Breast epithelium (tissue), 4 donors: Measurements from ENCODE around the gene CCDC88C. TPM values are rescaled to one million over a fixed set of nuclear protein-coding genes. Genes with fewer than 3 reads are reported as not detected.
A peak's percentile ranks its signal among the peaks of the same experiment; 100 is the strongest.
"Not testable (repeated sequence)": the region's sequence is repeated elsewhere in the genome, so short reads cannot be mapped to it uniquely, and the experiment has no call there.

Source experiments
- DNase-seq, 2 donors: peaks; one replicate each; pipeline ENCODE4 v3.0.0-alpha.2; 2019; ENCODE audit warnings: low spot score in 2 of 2
- H3K27ac ChIP-seq, 2 donors: fragments of 200-600 bp; sonication (generic) in 1 of 2; one replicate each; pipeline ENCODE4 v1.5.1; 2016 to 2019; ENCODE audit warnings: mild to moderate bottlenecking in 1 of 2
- H3K27me3 ChIP-seq, 2 donors: fragments of 200-600 bp; sonication (generic) in 1 of 2; one replicate each; pipeline versions ENCODE4 v1.5.1 to v1.6.0; 2017 to 2019; ENCODE audit warnings: control low read depth in 1 of 2, mild to moderate bottlenecking in 1 of 2
- H3K36me3 ChIP-seq: fragments of 200-600 bp; one replicate; pipeline ENCODE4 v1.5.1; 2019
- H3K4me1 ChIP-seq, 2 donors: fragments of 200-600 bp; sonication (generic); one replicate each; pipeline ENCODE4 v1.5.1; 2016 to 2019; ENCODE audit warnings: control low read depth in 1 of 2
- H3K4me3 ChIP-seq, 3 donors: fragments of 200-600 bp; sonication (generic); 1 replicate in 2 of 3; 2 replicates in 1 of 3; pipeline ENCODE4 v1.5.1; 2016 to 2019; ENCODE audit warnings: mild to moderate bottlenecking in 3 of 3, moderate library complexity in 2 of 3
- H3K9me3 ChIP-seq, 2 donors: fragments of 200-600 bp; sonication (generic) in 1 of 2; one replicate each; pipeline ENCODE4 v1.5.1; 2016 to 2019; ENCODE audit warnings: control low read depth in 1 of 2
- CTCF ChIP-seq, 3 donors: fragments of 450-650 bp; IDR thresholded peaks; one replicate each; pipeline ENCODE4 v1.5.1; 2016 to 2017; ENCODE audit warnings: antibody characterized with exemption in 3 of 3, mild to moderate bottlenecking in 3 of 3, moderate library complexity in 3 of 3
- POLR2A ChIP-seq: fragments of 450-650 bp; IDR thresholded peaks from one replicate; pipeline ENCODE4 v1.6.1; 2016; ENCODE audit warnings: antibody characterized with exemption, mild to moderate bottlenecking, moderate library complexity
- POLR2AphosphoS5 ChIP-seq, 3 donors: sonication (generic); formaldehyde crosslinking; IDR thresholded peaks; one replicate each; pipeline ENCODE4 v1.6.1; 2017; ENCODE audit warnings: antibody characterized with exemption in 3 of 3
- intact Hi-C: fragments of 100-400 bp; cut with DNase I; formaldehyde crosslinking; loops from one replicate; pipeline ENCODE4 v1.15.1; 2023; ENCODE audit warnings: low total_unique reads
- total RNA-seq, 3 donors: library from RNA; depleted of rRNA; stranded (reverse); fragments of >200 nt; gene quantifications; one replicate each; pipeline ENCODE4 v1.1.0, GENCODE V29; 2016

The CCDC88C gene
- total RNA-seq, 3 donors from 2014 or later: 5.8 to 25.9 (median 19.3) TPM

- DNase-seq: no peak
- H3K27me3 ChIP-seq: no peaks in the 10 kb centered on the region
- no peaks in the 10 kb centered on the region for H3K9me3 ChIP-seq
- no peaks in the 10 kb centered on the region for H3K4me1 ChIP-seq
- TF ChIP-seq POLR2A: no peak
- no peak for TF ChIP-seq POLR2AphosphoS5 (IDR thresholded peaks at IDR 0.05)
- TF ChIP-seq CTCF (IDR thresholded peaks at IDR 0.05): no peak
- intact Hi-C loops: no loop called here
- H3K27ac ChIP-seq: no peak overlapping the region
- no peaks in the 10 kb centered on the region for H3K36me3 ChIP-seq
- no peak overlapping the region for H3K4me3 ChIP-seq
Measured at GRCh38 chr14:91270188-91270587, 147.4 kb downstream of the CCDC88C start.

DNA sequence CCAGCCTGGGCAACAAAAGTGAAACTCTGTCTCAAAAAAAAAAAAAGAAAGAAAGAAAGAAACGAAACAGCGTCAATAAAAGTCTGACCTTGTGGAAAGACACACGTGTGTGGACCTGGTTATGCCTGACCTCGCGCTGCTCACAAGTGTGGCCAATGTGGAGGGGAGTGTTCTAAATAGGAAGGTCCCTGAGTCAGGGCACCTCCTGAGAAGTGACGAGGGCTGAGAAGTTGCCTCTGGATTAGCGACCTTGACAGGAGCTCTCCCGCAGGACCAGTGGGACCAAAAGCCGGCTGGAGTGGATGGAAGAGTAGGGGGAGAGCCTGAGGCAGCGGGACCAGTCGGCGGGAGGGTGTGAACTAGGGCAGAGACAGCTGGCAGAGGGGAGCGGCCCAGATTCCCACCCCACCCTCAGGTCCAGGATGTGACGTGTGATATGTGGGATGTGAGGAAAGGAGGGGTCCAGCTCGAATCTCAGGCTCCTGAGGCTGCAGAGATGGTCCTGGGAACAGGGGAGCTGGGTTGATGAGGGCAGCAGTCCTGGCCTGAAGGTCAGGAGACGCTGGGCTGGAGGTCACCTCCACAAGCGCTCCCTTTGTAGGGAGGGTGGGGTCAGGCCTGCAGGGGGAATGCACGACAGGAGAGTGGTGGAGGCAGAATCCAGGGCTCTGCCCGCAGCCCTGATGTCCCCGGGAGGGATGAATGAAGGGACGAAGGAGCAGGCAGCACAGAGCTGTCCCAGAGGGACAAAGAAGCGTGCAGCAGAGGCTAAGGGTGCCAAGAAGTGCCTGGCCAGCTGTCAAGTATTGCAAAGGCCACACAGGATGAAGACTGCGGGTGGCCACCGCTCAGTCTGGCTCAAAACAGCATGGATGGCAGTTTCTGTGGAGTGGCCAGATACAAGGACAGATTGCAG is 148.3 kb downstream of the CCDC88C start:
- H3K36me3 ChIP-seq: no peaks in the 10 kb centered on the region
- TF ChIP-seq POLR2AphosphoS5 (IDR thresholded peaks at IDR 0.05) (no peak), CTCF (IDR thresholded peaks at IDR 0.05) (no peak), POLR2A (no peak)
- intact Hi-C loops: no loop called here
- no peaks in the 10 kb centered on the region for H3K4me1 ChIP-seq
- H3K27me3 ChIP-seq: peaks cover 0 to 2% of the 10 kb centered on the region in 2 donors
- peak overlapping the region in 2 of 3 donors; percentile 28 to 54 for H3K4me3 ChIP-seq
- no peak for DNase-seq
- H3K27ac ChIP-seq: peak overlapping the region in 1 of 2 donors; percentile 32
- no peaks in the 10 kb centered on the region for H3K9me3 ChIP-seq

DNA sequence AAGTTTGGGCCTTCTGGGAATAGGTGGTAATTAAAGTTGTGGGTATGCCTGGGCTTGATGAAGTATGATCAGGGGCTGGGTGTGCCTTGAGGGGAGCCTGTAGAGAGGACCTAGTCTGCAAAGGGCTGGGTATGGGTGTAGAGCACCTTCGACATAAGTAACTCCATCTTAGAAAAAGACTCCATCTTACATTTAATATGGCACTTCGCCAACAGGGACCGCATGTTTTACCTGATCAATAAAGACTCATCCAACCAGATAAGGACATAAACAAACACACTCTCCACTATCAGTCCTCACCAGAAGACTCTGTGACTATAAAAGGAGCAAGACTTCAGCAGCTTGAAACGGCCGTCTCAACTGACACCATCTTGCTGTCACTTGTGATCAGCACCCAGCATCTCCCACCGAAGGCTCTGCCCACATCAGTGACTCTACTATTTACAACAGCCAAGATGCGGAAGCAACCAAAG is 149.6 kb downstream of the CCDC88C start:
- H3K4me1 ChIP-seq: peaks cover 0 to 3% of the 10 kb centered on the region in 2 donors
- H3K9me3 ChIP-seq: no peaks in the 10 kb centered on the region
- no peak overlapping the region for H3K4me3 ChIP-seq
- H3K36me3 ChIP-seq: no peaks in the 10 kb centered on the region
- TF ChIP-seq CTCF (IDR thresholded peaks at IDR 0.05) (no peak), POLR2A (no peak), POLR2AphosphoS5 (IDR thresholded peaks at IDR 0.05) (no peak)
- DNase-seq: no peak
- intact Hi-C loops: no loop called here
- H3K27ac ChIP-seq: no peak overlapping the region
- H3K27me3 ChIP-seq: peaks cover 0 to 4% of the 10 kb centered on the region in 2 donors

DNA sequence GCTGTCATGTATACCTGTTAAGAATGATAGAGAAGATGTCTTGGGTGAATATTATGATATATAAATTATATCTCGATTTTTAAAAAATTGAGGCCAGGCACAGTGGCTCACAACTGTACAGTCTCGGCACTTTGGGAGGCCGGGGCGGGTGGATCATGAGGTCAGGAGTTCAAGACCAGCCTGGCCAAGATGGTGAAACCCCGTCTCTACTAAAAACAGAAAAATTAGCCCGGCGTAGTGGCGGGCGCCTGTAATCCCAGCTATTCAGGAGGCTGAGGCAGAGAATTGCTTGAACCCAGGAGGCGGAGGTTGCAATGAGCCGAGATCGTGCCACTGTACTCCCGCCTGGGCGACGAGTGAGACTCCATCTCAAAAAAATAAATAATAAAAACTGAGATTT is 151.3 kb downstream of the CCDC88C start:
- H3K27ac ChIP-seq, DNase-seq, H3K36me3 ChIP-seq, intact Hi-C loops, H3K4me3 ChIP-seq, H3K27me3 ChIP-seq, H3K9me3 ChIP-seq, H3K4me1 ChIP-seq: not testable (repeated sequence)

DNA sequence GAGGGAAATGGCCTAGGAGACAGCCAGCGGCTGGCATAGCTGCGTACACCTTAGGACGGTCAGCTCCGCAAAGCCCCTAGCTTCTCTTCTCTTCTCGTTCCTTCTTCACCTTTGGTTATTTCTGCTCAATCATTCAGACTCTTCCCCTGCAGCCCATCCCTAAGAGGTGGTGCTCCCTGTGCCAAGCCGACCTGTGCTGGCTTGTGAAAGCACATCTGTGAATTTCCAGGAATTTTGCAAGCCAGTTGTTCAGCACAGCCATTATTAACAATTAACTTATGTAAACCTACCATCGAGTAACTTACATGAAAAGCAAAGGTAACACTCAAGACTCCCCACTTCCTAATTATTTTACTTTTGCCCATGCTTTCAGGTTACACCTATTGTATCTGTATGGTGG is 152.2 kb downstream of the CCDC88C start:
- Histone ChIP-seq H3K27me3 (peaks cover 0 to 4% of the 10 kb centered on the region in 2 donors), H3K9me3 (no peaks in the 10 kb centered on the region), H3K27ac (no peak overlapping the region), H3K4me3 (no peak overlapping the region), H3K4me1 (peaks cover 0 to 3% of the 10 kb centered on the region in 2 donors), H3K36me3 (no peaks in the 10 kb centered on the region)
- no peak for DNase-seq
- TF ChIP-seq POLR2A (no peak), CTCF (IDR thresholded peaks at IDR 0.05) (no peak), POLR2AphosphoS5 (IDR thresholded peaks at IDR 0.05) (no peak)
- intact Hi-C loops: no loop called here
